Measurements from ENCODE around the gene THOP1.

The THOP1 gene

DNA sequence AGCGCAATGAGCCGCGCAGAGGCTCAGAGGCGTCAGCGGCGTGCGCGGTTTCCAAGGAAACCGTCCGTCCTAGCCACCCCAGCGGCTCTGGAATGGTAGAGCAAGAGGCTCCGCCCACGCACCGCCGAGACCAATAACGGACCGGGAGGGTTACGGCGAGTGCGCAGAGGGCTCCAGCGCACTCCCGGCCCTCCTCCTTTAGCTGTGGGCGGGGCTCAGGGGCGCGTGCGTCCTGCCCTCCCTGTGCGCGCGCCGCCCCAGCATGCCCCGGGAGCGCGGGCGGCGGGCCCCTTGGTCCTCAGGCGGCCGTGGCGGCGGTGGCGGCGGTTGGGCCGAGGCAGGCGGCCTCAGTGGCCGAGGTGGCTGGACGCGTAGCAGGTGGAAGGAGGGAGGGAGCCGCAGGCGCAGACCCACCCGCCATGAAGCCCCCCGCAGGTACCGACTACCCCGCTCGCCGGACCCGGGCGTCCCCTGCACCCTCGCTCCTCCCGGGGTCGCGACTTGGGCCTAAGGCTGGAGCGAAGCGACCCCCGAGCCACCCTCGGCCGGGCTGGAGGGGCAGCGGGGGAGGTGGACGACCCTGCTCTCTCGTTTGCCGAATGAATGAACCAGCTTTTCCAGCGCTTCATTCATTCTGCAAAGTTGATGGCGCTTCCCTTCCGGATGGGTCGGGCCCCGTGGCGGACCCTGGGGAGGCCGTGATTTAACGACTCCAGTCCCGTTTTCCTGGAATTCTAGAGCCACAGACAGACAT, at the start of gene THOP1:
THOP1 (plus strand) TSS at position 260 of the 754 bp plus-strand sequence; CDS start at position 420, 160 bp downstream.
- DNase-seq, result peak; percentile 100

DNA sequence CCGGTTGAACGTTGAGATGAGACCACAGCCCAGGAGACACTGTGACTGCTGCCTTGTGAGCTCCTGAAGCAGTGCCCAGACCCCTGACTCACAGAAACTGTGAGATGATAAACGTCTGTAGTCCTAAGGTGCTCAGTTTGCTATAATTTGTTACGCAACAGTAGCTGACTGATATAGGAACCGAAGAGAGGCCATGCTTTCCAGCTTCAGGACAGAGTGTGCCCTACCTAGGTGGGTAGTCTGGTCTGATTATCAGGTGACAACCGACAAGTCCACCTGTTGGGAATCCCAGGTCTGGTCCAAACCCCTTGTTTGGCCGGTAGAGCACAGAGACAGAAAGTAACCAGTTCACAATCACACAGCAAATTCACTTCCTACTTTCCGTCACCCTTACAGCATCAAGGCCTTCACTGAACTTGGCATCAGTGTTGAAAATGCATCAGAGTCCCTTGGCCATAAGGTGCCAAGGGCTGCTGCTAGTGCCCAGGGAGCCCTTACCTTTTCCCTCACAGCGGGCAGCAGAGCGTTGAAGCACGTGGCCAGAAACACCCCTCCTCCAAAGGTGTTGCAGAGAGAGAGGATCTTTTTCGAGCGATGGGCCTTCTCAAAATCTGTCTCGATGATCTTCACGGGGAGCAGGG, 48.6 kb upstream of the THOP1 start:
- no peak for DNase-seq

DNA sequence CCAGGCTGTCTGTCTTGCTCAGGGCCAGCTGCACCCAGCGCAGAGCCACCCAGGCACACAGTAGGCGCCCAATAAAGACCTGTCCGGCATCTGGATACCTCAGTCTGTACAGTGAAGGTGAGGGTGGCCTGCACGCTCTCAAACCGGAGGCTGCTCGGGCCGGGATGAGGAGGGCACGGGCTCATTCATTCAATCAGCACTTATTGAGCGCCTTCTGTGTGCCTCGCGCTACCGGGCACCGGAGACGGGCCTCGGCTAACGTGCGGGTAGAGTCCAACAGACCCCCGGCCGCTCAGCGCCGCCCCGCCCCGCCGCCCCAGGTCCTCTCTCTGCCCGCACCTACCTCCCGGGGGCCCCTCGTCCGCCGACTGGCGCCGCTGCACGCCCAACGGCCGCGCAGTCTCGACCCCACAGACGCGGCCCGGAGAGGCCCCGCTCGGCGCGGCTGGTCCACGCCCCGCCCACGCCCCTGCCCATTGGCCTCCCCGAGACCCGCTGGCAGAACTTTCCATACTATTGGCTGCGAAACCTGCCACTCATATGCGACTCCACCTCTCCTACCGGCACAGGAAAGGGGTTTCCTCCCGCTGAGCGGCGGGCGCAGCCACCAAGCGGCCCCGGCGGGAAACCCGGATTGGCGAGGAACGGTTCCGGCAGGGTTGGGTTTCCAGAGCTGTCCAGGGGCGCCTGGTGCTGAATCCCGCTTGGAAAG, 45.5 kb upstream of the THOP1 start, which contains the start of gene SLC39A3:
SLC39A3 (minus strand) TSS at position 416 of the 712 bp plus-strand sequence. CDS start 2,760 bp downstream, outside the sequence.
- peak; percentile 99 to 100 for DNase-seq

- DNase-seq, result no peak
Observed at GRCh38 chr19:2740314-2740656, 45.0 kb upstream of the THOP1 start.

- DNase-seq, result no peak
Observed at GRCh38 chr19:2743099-2743498, 42.2 kb upstream of the THOP1 start.

GRCh38 chr19:2744113-2744512, 41.2 kb upstream of the THOP1 start:
- no peak for DNase-seq

DNA sequence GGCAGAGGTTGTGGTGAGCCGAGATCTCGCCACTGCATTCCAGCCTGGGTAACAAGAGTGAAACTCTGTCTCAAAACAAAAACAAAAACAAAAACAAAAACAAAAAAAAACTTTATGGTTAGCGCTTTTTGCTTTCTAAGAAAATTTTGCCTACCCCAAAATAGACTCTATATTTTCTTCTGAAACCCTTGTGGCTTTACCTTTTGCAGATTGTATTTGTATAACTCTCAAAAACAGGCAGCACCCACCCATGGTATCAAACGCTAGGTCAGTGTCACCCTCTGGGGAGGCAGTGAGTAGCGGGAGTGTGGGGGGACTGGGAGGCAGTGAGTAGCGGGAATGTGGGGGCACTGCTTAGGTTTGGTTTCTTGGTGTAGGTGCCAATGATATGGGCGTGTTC, 38.0 kb upstream of the THOP1 start:
- no peak for DNase-seq

DNA sequence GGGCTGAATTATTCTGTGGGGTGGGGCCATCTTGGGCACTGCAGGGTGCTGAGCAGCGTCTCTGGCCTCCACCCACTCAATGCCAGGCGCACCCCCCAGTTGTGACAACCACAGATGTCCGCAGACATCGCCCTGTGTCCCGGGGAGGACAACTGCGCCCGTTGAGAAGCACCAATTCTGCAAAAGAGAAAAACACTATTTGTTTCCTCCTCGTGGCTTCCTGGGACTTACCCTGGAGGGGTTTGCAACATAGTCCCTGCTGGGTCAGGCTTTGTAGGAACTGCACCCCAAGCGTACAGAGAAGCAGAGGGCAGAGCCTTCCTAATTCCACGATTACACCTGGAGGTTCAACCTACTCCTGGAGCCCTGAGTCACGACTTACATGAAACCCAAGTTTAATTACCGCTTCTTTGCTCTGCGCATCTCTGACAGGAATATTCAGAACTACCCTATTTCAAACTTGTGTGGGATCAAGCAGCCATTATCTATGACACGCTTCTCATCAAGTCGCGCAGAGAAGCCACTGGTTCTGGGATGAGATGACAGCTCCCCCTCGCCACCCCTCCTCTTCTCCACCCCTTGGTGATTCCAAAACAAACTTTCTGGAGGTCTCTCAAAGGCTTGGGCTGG, 34.4 kb upstream of the THOP1 start:
- no peak for DNase-seq

- no peak for DNase-seq
Observed at GRCh38 chr19:2751438-2751830, 33.9 kb upstream of the THOP1 start.

DNA sequence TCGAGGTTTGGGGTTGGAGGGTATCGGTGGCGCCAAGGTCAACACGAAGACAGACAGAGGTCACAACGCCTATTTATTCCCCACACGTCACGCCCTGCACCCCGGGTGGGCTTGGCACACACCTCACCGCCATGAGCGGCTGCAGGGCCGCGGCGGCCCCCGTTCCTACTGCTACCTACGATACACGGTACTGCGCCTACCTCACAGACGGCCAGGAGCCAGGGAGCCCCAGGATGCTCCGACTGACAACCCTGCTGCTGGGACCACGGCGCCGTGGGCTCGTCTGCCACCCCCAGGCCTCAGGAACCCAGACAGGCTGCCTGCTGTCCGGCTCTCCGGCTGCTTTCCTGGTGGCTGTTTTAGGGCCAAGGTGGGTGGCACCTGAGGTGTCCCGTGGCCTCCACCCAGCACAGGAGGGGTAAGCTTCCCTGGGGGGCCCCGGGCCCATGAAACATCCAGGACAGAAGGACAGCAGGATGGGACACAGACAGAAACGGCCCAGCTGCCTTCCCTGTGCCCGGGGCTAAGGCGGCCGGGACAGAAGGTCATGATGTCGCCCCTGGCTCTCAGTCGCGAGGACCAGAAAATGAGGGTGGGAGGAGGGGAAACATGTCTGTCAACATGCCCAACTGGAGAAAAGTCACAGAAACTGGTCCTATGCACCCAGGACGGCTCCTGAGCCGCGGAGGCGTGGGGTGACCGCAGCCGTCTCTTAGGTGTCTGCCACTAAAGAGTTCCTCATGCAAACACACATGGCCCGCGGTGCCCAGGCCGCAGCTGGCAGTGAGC, 30.4 kb upstream of the THOP1 start:
- DNase-seq, result no peak

DNA sequence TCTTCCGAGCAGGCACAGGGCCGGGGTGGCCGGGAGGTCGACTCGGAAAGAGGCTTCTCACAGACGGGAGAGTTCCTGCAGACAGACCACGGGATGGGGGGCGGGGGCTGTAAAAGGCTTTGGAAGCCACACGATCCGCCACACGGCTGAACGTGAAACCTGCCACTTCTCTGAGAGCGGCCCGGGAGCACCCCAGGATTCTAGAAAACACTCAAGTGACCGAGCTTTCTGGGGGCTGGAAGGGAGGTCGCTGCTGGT, 29.9 kb upstream of the THOP1 start:
- DNase-seq, result no peak

- DNase-seq, result no peak
Observed at GRCh38 chr19:2755811-2756210, 29.5 kb upstream of the THOP1 start.

GRCh38 chr19:2756477-2756876, 28.8 kb upstream of the THOP1 start:
- no peak for DNase-seq

DNA sequence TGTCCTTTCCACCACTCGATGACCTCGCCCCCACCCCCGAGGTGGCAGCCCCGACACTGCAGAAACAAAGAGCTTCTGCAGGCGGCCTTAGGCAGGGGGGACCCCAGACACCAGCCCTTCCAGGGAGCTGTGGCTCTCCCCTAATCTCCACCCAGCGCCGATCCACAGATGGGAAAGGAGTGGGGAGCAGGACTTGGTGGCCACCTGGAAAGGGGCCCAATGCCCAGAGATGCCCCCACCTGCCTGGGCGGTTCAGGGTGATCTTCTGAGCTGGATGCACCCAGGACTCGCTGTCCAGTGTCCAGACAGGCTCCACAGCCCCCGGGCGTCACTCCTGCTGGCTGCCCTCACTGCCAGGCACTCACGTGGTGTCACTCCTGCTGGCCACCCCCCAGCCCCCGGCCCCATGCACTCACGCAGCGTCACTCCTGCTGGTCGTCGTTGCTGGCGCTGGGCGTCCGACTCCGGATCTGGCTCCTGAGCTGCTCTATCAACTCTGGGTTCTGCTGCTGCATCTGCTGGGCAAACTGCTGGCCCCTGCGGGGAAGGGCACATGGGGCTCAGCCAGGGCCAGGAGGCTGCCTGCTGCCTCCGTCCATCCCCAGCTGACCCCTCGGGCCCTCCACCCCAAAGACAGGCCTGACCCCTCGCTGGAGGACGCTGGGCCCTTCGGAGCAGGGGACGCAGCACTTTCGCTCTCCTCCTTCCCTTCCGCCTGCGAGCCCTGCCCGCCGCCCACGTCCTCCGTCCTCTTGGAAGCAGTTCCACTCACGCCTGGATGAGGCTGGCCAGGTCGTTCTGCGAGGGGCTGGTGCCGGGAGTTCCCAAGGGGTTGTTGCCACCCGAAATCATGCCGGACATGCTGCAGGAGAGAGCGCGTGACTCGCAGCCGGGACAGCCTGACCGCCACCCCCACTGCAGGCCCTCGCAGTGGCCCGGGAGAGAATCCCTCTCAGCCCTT, 28.1 kb upstream of the THOP1 start:
- no peak for DNase-seq

GRCh38 chr19:2758601-2759313, 26.5 kb upstream of the THOP1 start:
- no peak for DNase-seq

GRCh38 chr19:2759362-2759761, 25.9 kb upstream of the THOP1 start:
- DNase-seq, result no peak

- no peak for DNase-seq
Observed at GRCh38 chr19:2759965-2760364, 25.3 kb upstream of the THOP1 start.

GRCh38 chr19:2761309-2761677, 24.0 kb upstream of the THOP1 start:
- no peak for DNase-seq

DNA sequence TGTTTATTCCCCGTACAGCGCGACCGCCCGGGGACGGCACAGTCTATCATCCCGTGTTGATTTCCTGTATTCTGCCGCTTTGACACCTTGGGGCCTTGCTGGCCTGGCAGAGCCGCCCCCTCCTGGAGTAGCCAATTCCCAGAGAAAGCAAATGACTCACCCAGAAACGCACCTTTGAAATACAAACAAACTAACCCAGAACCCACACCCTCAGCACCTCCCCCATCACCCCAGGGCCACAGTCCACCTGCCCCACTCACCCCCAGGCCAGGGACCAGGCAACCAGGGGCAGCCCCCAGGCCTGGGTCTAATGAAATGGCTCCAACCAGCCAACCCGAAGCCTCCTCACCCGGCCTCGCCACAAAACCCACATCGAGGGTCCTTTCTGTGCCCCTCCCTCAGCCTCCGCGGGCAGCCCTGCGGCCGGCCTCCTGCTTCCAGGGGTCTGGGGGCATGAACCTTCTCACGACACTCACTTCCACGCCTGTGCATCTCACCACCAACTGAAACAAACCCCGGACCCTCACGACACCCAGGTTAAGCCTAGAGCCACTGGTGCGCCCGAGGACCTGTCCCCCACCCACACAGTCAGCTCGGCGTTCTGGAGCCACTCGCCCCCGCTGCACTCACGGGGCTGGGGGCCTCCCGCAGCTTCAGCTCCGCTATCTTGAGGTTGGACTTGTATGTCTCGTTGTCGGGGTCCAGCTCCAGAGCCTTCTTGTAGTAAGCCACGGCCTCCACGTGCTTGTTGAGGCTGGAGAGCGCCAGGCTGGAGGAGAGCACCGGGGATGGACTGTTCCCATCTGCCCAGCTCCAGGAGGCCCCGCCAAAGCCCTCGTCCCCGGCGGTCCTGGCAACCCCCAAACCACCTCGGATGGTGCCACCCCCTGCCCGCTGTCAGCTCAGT, 23.2 kb upstream of the THOP1 start:
- no peak for DNase-seq
